ENCODE data around the gene PXK.

Gene PXK

DNA sequence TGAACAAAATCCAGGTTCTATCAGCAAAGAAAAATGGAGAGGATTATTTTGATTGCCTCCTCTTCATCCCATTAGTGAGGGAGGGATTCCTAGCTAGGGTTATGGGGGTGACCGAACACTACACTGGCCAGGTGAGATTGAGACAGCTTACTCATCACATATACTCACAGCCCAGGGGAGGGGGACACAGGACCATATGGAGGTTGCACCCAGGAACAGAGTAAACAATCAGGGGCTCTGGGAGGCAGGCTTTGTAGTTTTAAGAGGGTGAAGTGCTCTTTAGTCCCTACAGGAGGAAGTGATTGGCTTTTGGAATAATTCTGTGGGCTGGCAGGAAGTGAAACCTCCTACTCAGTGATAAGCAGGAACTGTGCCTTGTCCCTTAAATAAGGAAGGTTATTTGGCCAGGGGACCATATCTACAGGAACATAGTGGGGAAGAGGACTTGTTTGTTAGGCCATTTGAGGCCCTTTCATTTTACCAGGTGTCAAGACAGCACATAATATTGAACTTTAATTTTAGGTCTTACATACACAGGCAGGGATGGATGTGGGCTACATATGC, 141.7 kb downstream of the PXK start:
- H3K4me3 ChIP-seq (ENCODE audit: low read depth in 1 of 2, low read length in 2 of 2): no peak overlapping the region
- H3K27me3 ChIP-seq (ENCODE audit: low read depth, low read length): no peaks in the 10 kb centered on the region
- H3K4me1 ChIP-seq (ENCODE audit: control insufficient read depth in 1 of 2, insufficient read depth in 2 of 2, low read length in 2 of 2): peaks cover 0 to 9% of the 10 kb centered on the region in 2 donors
- no peaks in the 10 kb centered on the region for H3K36me3 ChIP-seq (ENCODE audit: control insufficient read depth in 1 of 2, insufficient read depth in 2 of 2, low read length in 2 of 2)
- H3K9me3 ChIP-seq (ENCODE audit: control insufficient read depth in 1 of 2, low read length in 2 of 2): no peaks in the 10 kb centered on the region
- no peak overlapping the region for H3K27ac ChIP-seq (ENCODE audit: low read length)

DNA sequence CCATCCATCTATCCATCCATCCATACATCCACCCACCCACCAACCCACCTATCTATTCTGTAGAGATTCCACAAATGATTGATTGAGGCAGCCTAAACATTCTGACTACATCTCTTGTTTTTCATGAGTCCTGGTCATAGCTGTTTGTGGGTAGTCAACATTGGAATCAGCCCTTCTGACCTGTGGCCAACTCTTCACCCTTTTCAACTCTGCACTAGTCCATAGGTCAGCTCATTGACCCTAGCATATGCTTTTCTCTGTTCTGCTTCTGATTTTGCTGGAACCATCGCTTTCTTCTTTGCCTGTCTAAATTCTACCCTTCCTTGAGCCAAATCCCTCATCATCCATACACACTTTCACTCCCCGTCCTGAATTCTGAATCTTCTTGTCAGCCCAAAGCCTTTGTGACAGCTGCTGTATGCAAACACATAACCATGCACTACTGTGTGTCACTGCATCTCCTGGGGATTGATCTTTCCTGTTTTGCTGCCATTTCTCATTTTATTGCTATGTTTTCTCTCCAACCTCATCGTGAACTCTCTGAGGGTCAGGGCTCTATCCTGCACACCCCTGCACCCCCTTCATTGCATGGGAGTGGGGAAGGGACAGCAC, 142.4 kb downstream of the PXK start:
- Histone ChIP-seq H3K27me3 (ENCODE audit: low read depth, low read length) (no peaks in the 10 kb centered on the region), H3K4me1 (ENCODE audit: control insufficient read depth in 1 of 2, insufficient read depth in 2 of 2, low read length in 2 of 2) (peaks cover 0 to 9% of the 10 kb centered on the region in 2 donors), H3K9me3 (ENCODE audit: control insufficient read depth in 1 of 2, low read length in 2 of 2) (no peaks in the 10 kb centered on the region), H3K36me3 (ENCODE audit: control insufficient read depth in 1 of 2, insufficient read depth in 2 of 2, low read length in 2 of 2) (no peaks in the 10 kb centered on the region), H3K27ac (ENCODE audit: low read length) (no peak overlapping the region), H3K4me3 (ENCODE audit: low read depth in 1 of 2, low read length in 2 of 2) (no peak overlapping the region)
